Epidermal melanocyte (primary cell): ENCODE measurements around the gene LGALS12.

Experiments
- DNase-seq: peaks from one replicate; pipeline ENCODE4 v3.0.0; 2011; ENCODE audit warnings: low spot score; ENCODE audit not compliant: insufficient read length

The LGALS12 gene

DNA sequence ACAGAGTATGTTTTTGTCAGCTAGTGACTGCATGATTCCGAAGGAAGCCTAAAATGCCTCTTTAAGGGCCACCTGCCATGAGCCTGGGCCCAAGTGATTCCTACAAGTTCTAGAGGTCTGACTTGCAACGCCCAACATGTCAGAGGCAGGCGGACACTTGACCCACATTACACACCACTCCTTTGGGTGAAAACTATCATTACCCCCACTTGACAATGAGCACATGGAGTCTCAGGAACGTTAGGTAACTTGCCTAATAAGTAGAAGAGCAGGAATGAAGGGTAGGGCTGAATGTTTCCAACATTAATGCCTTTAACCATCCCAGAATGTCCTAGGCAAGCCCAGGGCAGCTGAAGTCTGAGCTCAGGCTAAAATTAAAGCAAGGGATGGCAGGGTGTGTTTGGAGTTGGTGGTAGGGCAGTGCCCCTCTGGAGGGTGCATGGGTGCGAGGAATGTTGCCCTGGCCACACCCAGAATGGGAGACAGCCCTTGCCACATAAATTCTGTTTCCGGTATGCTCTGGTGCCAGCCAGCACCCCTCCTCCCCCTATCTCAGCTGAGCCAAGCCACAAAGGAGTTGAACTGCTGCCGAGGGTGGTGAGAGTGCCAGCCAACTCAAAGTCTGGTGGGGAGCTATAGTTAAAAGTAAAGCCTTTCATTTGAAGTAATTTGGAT is 54.8 kb downstream of the LGALS12 start:
- no peak for DNase-seq

DNA sequence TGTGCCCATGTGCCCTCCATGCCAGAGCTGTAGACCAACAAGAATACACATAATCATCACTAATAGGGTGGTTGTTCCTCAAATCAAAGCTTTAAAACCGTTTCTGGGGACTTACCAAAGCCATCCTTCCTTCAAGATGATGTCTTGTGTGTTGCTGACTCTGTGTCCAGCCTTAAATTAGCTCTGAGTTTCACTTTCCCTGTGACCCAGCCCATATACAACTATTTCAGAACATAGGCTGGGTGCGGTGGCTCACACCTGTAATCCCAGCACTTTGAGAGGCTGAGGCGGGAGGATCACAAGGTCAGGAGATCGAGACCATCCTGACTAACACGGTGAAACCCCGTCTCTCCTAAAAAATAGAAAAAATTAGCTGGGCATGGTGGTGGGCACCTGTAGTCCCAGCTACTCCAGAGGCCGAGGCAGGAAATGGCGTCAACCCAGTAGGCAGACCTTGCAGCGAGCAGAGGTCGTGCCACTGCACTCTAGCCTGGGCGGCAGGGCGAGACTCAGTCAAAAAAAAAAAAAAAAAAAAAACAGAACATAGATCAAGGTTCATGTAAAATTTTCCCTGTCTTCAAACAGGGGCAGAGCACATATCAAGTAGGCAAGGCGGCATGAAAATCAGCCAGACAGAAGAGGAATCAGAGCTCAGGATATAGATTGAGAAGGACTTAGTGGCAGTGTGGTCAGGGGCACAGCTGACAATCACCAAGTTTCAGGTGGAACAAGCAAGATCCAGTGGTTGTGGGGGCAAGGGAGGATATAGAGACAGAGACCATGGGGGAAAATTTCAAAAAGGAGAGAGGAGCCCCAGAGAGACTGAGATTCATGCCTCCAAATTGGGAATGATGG is 57.5 kb downstream of the LGALS12 start, which contains the start of gene PLAAT2:
Gene PLAAT2, minus strand, starts transcription at position 179 of the 855 bp plus-strand sequence. Its CDS starts 55 bp downstream, at position 124.
- DNase-seq: no peak

DNA sequence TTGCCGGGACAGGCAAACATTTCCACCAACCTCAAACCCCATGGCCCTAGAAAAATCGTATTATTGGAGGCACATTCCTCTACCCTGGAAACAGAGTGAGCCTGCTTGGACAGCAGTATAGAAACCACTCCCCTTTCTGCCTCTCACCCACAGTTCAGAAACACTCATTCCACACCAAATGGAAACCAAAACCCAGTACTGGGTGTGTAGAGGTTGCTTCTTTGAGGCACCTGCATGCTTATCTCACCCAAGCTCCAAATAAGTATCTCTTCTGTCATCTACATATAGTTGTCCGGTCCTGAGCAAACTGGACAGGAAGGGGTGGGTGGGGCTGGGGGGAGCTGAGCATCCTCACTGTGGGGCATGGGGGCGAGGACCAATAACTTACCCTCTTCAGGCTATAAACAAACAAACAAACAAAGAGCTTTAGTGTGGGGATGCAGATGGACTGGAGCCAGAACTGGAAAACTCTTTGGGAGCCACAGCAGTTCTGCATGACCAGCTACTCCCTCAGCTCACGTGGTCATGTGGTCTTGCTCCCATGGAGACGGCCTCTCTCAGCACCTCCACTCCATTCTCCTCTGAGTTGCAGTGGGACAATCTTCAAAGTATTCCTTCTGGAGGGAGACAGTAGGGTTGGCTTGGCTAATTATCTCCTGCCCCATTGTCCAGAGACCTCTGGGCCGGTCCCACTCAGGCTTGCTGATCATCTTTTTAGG is 58.3 kb downstream of the LGALS12 start:
- DNase-seq: no peak

DNA sequence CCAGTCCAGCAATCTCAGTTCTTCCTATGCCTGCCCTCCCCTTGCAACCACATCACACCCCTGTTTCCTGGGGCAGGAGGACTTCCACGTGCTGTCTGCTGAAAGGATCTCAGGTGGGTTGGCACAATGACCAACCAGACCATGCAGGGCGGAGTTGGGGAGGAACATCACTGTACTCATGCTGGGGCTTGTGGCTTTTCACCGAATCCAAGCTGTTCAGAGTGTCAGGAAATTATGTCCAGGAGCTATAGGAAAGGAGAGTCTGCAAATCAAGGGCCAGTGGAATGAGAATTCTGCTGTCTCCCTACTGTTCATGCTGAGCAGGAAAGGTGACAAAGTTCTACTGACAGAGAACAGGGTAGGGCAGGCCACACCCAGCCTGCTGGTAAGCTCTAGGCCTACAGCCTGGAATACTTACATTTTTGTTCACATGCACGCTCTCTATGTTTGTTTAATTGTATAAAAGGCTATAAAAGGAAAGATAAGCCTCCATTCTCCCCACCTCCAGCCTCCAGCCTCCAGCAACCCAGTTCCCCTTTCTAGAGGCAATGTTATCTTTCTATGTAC is 59.0 kb downstream of the LGALS12 start:
- DNase-seq: no peak
